Naive thymus-derived CD8-positive, alpha-beta T cell (primary cell): ENCODE measurements around the gene CTNNBL1. TPM values are rescaled to one million over a fixed set of nuclear protein-coding genes. Genes with fewer than 3 reads are reported as not detected.

Source experiments
- ATAC-seq, 2 donors: fragments of 150-1000 bp; cut with Tn5 transposase in 1 of 2; sonication (Bioruptor Pico), chemical (Tn5 transposase) in 1 of 2; 1 replicate in 1 of 2; 2 replicates in 1 of 2; pipeline ENCODE4 v1.10.0; 2021; ENCODE audit warnings: mild to moderate bottlenecking in 2 of 2, moderate library complexity in 2 of 2
- POLR2A ChIA-PET: fragments of 350-600 bp; sonication (Branson Sonifier 250); formaldehyde crosslinking; loops from one replicate; lab custom pipeline; 2021; ENCODE audit warnings: antibody characterized with exemption; lab: Charles Lee
- DNase-seq, 10 donors: peaks; one replicate each; pipeline versions ENCODE4 v3.0.0 to v3.0.0-alpha.2; 2020 to 2022
- H3K27ac Mint-ChIP-seq, 10 donors: one replicate each; pipeline ENCODE4 v1.8.0; 2020 to 2022; ENCODE audit warnings: mild to moderate bottlenecking in 10 of 10, mixed read lengths in 10 of 10, moderate library complexity in 4 of 10, inconsistent platforms in 1 of 10
- H3K27me3 Mint-ChIP-seq, 5 donors: one replicate each; pipeline ENCODE4 v1.8.0; 2021 to 2022; ENCODE audit warnings: mixed read lengths in 5 of 5
- H3K36me3 Mint-ChIP-seq, 3 donors: one replicate each; pipeline ENCODE4 v1.8.0; 2020 to 2022; ENCODE audit warnings: mixed read lengths in 3 of 3, mild to moderate bottlenecking in 2 of 3, inconsistent platforms in 1 of 3
- H3K4me1 Mint-ChIP-seq, 4 donors: one replicate each; pipeline ENCODE4 v1.8.0; 2021 to 2022; ENCODE audit warnings: mixed read lengths in 4 of 4
- H3K4me3 Mint-ChIP-seq, 10 donors: one replicate each; pipeline ENCODE4 v1.8.0; 2020 to 2022; ENCODE audit warnings: mild to moderate bottlenecking in 10 of 10, mixed read lengths in 10 of 10, moderate library complexity in 6 of 10, inconsistent platforms in 1 of 10
- H3K9me3 Mint-ChIP-seq, 9 donors: one replicate each; pipeline ENCODE4 v1.8.0; 2020 to 2022; ENCODE audit warnings: mixed read lengths in 9 of 9, mild to moderate bottlenecking in 3 of 9, inconsistent platforms in 1 of 9, moderate library complexity in 1 of 9
- polyA plus RNA-seq, 3 donors: library from polyadenylated mRNA; unstranded; fragments of 300-500 nt; fragmentation: Illumina TruSeq; gene quantifications; one replicate each; pipeline ENCODE4 v1.2.3, GENCODE V29; 2021
- total RNA-seq, 8 experiments: library from RNA in 2 of 8; stranded (reverse) in 2 of 8; gene quantifications; one replicate each; pipeline ENCODE4 v1.2.3 and lab custom pipeline; 2021 to 2026

CTNNBL1 gene
- total and polyA plus RNA-seq, 5 experiments from 2014 or later: 46.9 to 95.8 (median 85.1) TPM

DNA sequence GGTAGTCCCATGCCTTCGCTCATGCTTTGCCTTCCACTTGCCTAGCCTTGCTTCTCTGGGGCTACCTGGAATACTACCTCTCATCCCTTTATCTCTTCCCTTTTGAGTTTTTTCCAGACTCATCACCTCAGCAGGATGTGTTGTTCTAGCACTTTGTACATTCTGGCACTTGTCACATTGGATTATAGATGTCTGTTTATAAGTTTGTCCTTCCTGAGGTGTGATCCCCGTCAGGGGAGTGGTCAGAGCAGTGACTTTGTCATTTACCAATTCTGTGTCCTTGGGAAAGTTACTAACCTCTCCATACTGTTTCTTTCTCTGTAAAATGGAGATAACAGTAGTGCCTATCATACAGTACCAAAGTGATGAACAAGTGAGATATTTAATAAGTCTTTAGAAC lies 66.5 kb downstream of the CTNNBL1 start:
- Mint-ChIP-seq H3K4me1 (peaks cover 0 to 11% (median 4%) of the 10 kb centered on the region in 4 donors), H3K27ac (no peak overlapping the region), H3K36me3 (peaks cover 22 to 73% (median 31%) of the 10 kb centered on the region in 3 donors), H3K27me3 (no peaks in the 10 kb centered on the region), H3K9me3 (no peaks in the 10 kb centered on the region), H3K4me3 (no peak overlapping the region)
- ATAC-seq (no peak), DNase-seq (no peak)
- POLR2A ChIA-PET: no interaction called here

DNA sequence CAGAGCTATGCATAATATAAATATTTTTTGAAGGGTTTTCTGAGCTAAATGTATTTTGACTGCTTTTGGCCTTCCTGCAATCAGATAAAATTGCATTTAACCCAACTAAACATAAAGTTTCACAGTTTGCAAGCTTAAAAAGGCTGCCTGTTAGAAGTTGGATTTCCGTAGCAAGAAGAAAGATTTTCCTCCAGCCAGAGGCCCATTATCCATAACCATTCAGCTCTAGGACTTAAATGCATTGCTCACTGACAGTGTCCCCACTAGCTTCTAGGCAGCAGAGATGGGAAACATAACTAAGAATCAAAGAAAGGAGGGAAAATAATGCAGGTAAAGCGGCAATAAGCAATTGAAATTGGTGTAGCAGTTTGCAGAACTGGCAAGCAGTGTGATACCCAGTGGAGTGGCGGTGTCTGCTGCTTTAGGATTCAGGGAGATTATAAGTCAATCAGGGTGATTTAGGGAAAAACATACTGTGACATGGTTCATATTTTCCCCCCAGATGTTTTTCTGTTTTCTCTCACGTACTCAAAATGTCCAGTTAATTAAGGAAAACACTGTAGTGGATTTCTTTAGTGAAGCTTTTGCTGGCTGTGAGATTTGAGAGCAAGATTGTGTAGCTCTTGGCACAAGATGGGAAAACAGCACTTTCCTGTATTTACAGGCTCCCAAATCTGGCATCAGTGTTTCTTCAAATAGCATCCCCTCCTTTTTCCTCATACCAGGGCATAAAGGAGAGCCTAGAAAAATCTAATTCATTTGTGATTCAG lies 69.1 kb downstream of the CTNNBL1 start:
- POLR2A ChIA-PET: no interaction called here
- Mint-ChIP-seq H3K27me3 (no peaks in the 10 kb centered on the region), H3K4me1 (peaks cover 0 to 14% (median 3%) of the 10 kb centered on the region in 4 donors), H3K4me3 (no peak overlapping the region), H3K27ac (no peak overlapping the region), H3K9me3 (no peaks in the 10 kb centered on the region), H3K36me3 (peaks cover 15 to 66% (median 26%) of the 10 kb centered on the region in 3 donors)
- ATAC-seq (no peak), DNase-seq (no peak)

- DNase-seq (no peak), ATAC-seq (no peak)
- no peak overlapping the region for H3K27ac Mint-ChIP-seq
- H3K4me1 Mint-ChIP-seq: peaks cover 0 to 11% (median 3%) of the 10 kb centered on the region in 4 donors
- POLR2A ChIA-PET: no interaction called here
- H3K36me3 Mint-ChIP-seq: peaks cover 15 to 62% (median 28%) of the 10 kb centered on the region in 3 donors
- no peaks in the 10 kb centered on the region for H3K27me3 Mint-ChIP-seq
- H3K9me3 Mint-ChIP-seq: no peaks in the 10 kb centered on the region
- no peak overlapping the region for H3K4me3 Mint-ChIP-seq
Observed at GRCh38 chr20:37764333-37764935, 70.6 kb downstream of the CTNNBL1 start.

DNA sequence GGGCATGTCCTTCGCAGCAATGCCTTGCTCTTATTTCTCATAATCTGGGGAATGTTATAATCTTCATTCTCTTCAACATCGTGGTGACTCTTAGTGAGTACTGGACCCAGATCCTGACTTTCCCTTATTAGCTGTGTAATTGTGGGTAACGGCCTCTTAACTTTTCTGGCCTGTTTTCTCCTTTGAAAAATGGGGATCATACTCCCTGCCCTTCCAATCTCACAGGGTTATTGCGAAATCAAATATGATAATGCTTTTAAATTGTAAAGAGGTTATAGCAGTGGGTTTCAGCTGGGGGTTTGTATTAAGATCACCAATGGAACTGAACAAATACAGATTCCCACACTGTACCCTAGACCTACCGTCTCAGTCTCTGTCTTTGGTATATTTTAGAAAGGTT lies 77.1 kb downstream of the CTNNBL1 start:
- POLR2A ChIA-PET: interaction anchor here (0.6 kb wide), 1 partner anchor 16 kb away, joined by 6 read pairs; no protein-coding TSS in a partner anchor
- Mint-ChIP-seq H3K27me3 (no peaks in the 10 kb centered on the region), H3K4me1 (peaks cover 0 to 11% (median 5%) of the 10 kb centered on the region in 4 donors), H3K27ac (no peak overlapping the region), H3K36me3 (peaks cover 13 to 73% (median 45%) of the 10 kb centered on the region in 3 donors), H3K9me3 (no peaks in the 10 kb centered on the region), H3K4me3 (no peak overlapping the region)
- DNase-seq (no peak), ATAC-seq (no peak)

GRCh38 chr20:37773291-37773826 lies 79.5 kb downstream of the CTNNBL1 start:
- Mint-ChIP-seq H3K36me3 (peaks cover 17 to 76% (median 40%) of the 10 kb centered on the region in 3 donors), H3K4me3 (no peak overlapping the region), H3K27me3 (no peaks in the 10 kb centered on the region), H3K9me3 (no peaks in the 10 kb centered on the region), H3K4me1 (peaks cover 0 to 22% (median 5%) of the 10 kb centered on the region in 4 donors), H3K27ac (peak overlapping the region in 1 of 10 donors; percentile 9)
- DNase-seq (no peak), ATAC-seq (no peak)
- POLR2A ChIA-PET: no interaction called here

DNA sequence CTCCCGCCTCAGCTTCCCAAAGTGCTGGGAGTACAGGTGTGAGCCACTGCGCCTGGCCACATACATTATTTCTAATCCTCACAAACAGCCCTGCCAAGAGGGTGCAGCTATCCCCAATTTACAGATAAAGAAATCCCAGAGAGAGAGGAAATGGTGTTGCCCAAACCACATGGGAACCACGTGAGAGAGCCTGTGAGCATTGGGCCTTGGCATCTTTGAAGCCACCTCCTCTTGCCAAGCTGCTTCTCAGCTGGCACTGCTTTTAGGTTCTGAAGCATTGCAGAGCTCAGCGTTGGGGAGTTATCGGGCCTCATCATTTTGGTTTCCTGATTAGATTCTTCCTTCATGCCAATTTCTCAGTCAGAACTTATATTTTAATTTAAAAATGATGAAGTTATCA lies 80.3 kb downstream of the CTNNBL1 start:
- Mint-ChIP-seq H3K27me3 (no peaks in the 10 kb centered on the region), H3K4me3 (no peak overlapping the region), H3K36me3 (peaks cover 19 to 83% (median 47%) of the 10 kb centered on the region in 3 donors), H3K4me1 (peaks cover 0 to 22% (median 5%) of the 10 kb centered on the region in 4 donors), H3K27ac (peak overlapping the region in 1 of 10 donors; percentile 18), H3K9me3 (no peaks in the 10 kb centered on the region)
- POLR2A ChIA-PET: no interaction called here
- ATAC-seq (no peak), DNase-seq (no peak)

DNA sequence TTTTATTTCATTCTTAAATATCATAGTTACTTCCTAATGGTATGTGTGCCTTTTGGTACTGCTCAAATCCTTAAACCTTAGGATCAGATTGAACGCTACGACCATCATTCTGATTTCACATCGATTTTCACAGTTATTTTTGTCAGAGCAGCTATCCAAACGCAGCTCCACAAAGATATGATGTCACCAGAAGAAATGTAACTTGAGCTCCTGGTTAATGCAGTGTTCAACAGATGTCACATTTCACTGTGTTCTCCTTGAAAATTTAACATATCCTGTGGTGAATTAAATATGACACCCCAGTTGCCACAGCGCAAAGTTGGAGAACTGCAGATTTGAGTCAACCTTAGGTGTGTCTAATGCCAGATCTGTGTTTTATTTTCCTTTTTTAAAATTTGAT lies 81.4 kb downstream of the CTNNBL1 start:
- Mint-ChIP-seq H3K4me1 (peaks cover 0 to 22% (median 7%) of the 10 kb centered on the region in 4 donors), H3K4me3 (no peak overlapping the region), H3K27ac (no peak overlapping the region), H3K27me3 (no peaks in the 10 kb centered on the region), H3K9me3 (no peaks in the 10 kb centered on the region), H3K36me3 (peaks cover 28 to 82% (median 45%) of the 10 kb centered on the region in 3 donors)
- no peak for ATAC-seq
- POLR2A ChIA-PET: interaction anchor here (0.6 kb wide), 1 partner anchor 30 kb away, joined by 3 read pairs; no protein-coding TSS in a partner anchor
- DNase-seq: no peak

DNA sequence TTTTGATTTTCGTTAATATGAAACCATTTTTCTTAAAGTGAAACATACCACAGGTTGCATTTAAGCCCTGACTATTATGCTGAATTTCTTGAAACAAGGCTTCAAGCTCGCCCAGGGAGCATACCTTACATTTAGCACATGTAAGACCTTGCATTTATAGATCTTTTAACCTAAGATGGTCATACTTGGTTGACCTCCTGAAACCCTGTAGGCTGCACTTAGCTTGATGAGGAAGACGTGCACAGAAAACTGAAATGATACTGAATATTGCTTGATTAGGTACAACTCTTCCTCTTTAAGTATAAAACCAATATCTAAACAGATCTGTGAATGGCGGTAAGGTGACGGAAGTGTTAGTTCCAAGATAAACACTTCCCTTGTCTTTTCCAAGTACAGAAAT lies 82.2 kb downstream of the CTNNBL1 start:
- no peaks in the 10 kb centered on the region for H3K27me3 Mint-ChIP-seq
- no peak for DNase-seq
- no peaks in the 10 kb centered on the region for H3K9me3 Mint-ChIP-seq
- H3K36me3 Mint-ChIP-seq: peaks cover 26 to 79% (median 42%) of the 10 kb centered on the region in 3 donors
- ATAC-seq: no peak
- POLR2A ChIA-PET: no interaction called here
- H3K27ac Mint-ChIP-seq: no peak overlapping the region
- peaks cover 0 to 22% (median 7%) of the 10 kb centered on the region in 4 donors for H3K4me1 Mint-ChIP-seq
- H3K4me3 Mint-ChIP-seq: no peak overlapping the region

DNA sequence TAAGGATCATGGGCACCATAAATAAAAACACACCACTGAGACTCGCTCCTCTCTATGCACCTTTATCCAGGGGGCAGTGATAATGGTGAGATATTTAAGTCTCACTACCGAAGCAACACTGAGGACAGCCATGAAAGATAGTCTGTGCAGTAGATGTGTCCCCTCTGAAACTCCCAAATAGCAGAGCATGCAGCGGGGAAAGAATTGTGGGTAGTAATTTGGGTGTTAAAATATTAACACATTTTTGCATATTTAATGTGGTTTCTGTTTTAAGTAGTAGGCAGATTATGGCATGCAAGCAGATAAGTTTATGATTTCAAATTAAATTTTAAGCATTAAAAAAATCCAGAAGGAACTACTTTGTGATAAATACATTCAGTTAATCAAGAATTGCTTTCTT lies 82.7 kb downstream of the CTNNBL1 start:
- no peak for DNase-seq
- H3K27me3 Mint-ChIP-seq: no peaks in the 10 kb centered on the region
- ATAC-seq: no peak
- peaks cover 21 to 79% (median 42%) of the 10 kb centered on the region in 3 donors for H3K36me3 Mint-ChIP-seq
- H3K27ac Mint-ChIP-seq: no peak overlapping the region
- peaks cover 0 to 22% (median 7%) of the 10 kb centered on the region in 4 donors for H3K4me1 Mint-ChIP-seq
- POLR2A ChIA-PET: no interaction called here
- H3K4me3 Mint-ChIP-seq: no peak overlapping the region
- no peaks in the 10 kb centered on the region for H3K9me3 Mint-ChIP-seq

GRCh38 chr20:37777012-37777950 lies 83.5 kb downstream of the CTNNBL1 start:
- H3K4me1 Mint-ChIP-seq: peaks cover 0 to 22% (median 7%) of the 10 kb centered on the region in 4 donors
- peaks cover 16 to 79% (median 43%) of the 10 kb centered on the region in 3 donors for H3K36me3 Mint-ChIP-seq
- POLR2A ChIA-PET: no interaction called here
- H3K27me3 Mint-ChIP-seq: no peaks in the 10 kb centered on the region
- H3K4me3 Mint-ChIP-seq: no peak overlapping the region
- H3K27ac Mint-ChIP-seq: no peak overlapping the region
- H3K9me3 Mint-ChIP-seq: no peaks in the 10 kb centered on the region
- ATAC-seq (no peak), DNase-seq (no peak)

DNA sequence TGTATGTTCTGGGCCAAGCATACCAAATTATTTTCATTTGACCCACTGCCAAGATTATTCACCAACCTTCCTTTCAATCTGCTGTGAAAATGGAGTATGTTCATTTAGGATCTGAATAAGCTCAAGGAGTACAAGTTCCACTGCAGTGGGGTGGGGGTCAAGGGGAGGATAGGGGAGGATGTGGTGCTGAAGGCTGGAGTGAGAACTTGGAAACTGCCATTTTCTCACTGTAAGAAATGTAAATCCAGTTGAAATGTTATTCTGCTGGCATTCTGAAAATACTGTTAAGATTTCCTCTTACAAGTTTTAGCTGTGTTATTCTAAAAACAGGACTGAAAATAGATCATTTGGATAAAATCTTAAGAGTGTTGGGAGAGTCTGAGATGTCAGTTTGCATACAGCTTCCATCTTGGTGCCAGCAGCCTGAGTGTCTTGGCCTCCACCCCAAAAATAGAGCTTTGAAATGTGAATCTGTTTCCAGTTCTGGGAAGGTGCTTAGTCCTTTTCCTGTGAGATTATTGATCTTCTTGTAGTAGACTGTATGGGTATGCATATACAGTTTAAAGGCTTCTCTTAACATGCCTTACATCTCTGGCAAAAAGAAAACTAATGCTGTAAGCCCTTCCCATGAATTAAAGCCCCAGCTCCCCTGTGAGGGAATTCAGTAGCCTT lies 84.3 kb downstream of the CTNNBL1 start:
- Mint-ChIP-seq H3K36me3 (peaks cover 18 to 75% (median 42%) of the 10 kb centered on the region in 3 donors), H3K9me3 (no peaks in the 10 kb centered on the region), H3K4me3 (no peak overlapping the region), H3K4me1 (peaks cover 0 to 22% (median 7%) of the 10 kb centered on the region in 4 donors), H3K27ac (no peak overlapping the region), H3K27me3 (no peaks in the 10 kb centered on the region)
- DNase-seq (no peak), ATAC-seq (no peak)
- POLR2A ChIA-PET: no interaction called here

DNA sequence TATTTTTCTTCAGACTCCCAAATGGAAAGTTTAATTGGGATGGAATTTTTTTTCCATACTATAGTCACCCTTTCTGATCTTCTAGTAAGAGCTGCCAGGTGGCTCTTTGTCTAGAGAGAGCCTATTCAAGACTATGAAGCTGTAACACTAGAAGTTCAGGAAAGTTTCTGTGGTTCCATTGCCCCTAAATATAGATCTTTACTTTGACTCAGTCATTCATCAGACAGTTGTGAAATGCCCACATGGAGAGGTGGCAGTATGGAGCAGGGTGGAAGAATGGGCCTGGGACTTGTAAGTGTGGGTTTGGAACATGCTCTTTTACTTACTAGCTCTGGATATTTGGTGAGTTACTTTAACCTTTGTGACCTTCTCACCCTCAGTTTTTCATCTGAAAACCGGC lies 87.8 kb downstream of the CTNNBL1 start:
- POLR2A ChIA-PET: no interaction called here

More for the DNA sequence above, 87.8 kb downstream of the CTNNBL1 start:
- ATAC-seq: no peak
- H3K4me1 Mint-ChIP-seq: peaks cover 0 to 11% (median 9%) of the 10 kb centered on the region in 4 donors
- peaks cover 22 to 79% (median 56%) of the 10 kb centered on the region in 3 donors for H3K36me3 Mint-ChIP-seq
- no peaks in the 10 kb centered on the region for H3K27me3 Mint-ChIP-seq
- no peak for DNase-seq
- H3K27ac Mint-ChIP-seq: no peak overlapping the region
- no peak overlapping the region for H3K4me3 Mint-ChIP-seq
- no peaks in the 10 kb centered on the region for H3K9me3 Mint-ChIP-seq
